Mucosa of stomach (tissue), 1 donor: ENCODE data around the gene MEF2D.
A peak's percentile ranks its signal among the peaks of the same experiment; 100 is the strongest.

Experiments used
- H3K27me3 ChIP-seq: one replicate; pipeline ENCODE4 v1.7.0; 2013; ENCODE audit warnings: mild to moderate bottlenecking, low read length; ENCODE audit not compliant: control insufficient read depth, insufficient read depth
- H3K36me3 ChIP-seq: one replicate; pipeline ENCODE4 v1.7.0; 2013; ENCODE audit warnings: low read length; ENCODE audit not compliant: control insufficient read depth, insufficient read depth
- H3K4me1 ChIP-seq: one replicate; pipeline ENCODE4 v1.7.0; 2013; ENCODE audit warnings: mild to moderate bottlenecking, low read length; ENCODE audit not compliant: control insufficient read depth, insufficient read depth
- H3K4me3 ChIP-seq: one replicate; pipeline ENCODE4 v1.7.0; 2013; ENCODE audit warnings: low read length
- H3K9ac ChIP-seq: one replicate; pipeline ENCODE4 v1.7.0; 2013; ENCODE audit warnings: mild to moderate bottlenecking, low read length, moderate library complexity
- H3K9me3 ChIP-seq: one replicate; pipeline ENCODE4 v1.7.0; 2013; ENCODE audit warnings: mild to moderate bottlenecking, low read length, moderate library complexity; ENCODE audit not compliant: control insufficient read depth
- donor health status: Pancreatic carcinoma.

The MEF2D gene

GRCh38 chr1:156497743-156498431 lies 2.7 kb downstream of the MEF2D start:
- peaks cover 78% of the 10 kb centered on the region for H3K4me1 ChIP-seq
- H3K9ac ChIP-seq = peak overlapping the region; percentile 100

GRCh38 chr1:156497078-156497742 lies 3.4 kb downstream of the MEF2D start:
- Histone ChIP-seq H3K9me3 (no peaks in the 10 kb centered on the region), H3K36me3 (peaks cover 5% of the 10 kb centered on the region), H3K4me1 (peaks cover 78% of the 10 kb centered on the region), H3K9ac (peak overlapping the region; percentile 2), H3K4me3 (no peak overlapping the region), H3K27me3 (no peaks in the 10 kb centered on the region)

More at GRCh38 chr1:156497743-156498431, 2.7 kb downstream of the MEF2D start:
- H3K36me3 ChIP-seq = peaks cover 5% of the 10 kb centered on the region
- H3K4me3 ChIP-seq = peak overlapping the region; percentile 81
- H3K9me3 ChIP-seq = no peaks in the 10 kb centered on the region
- no peaks in the 10 kb centered on the region for H3K27me3 ChIP-seq

GRCh38 chr1:156496211-156496761 lies 4.3 kb downstream of the MEF2D start:
- H3K4me3 ChIP-seq = no peak overlapping the region
- H3K4me1 ChIP-seq = peaks cover 79% of the 10 kb centered on the region
- H3K27me3 ChIP-seq = no peaks in the 10 kb centered on the region
- no peak overlapping the region for H3K9ac ChIP-seq
- H3K36me3 ChIP-seq = peaks cover 8% of the 10 kb centered on the region
- H3K9me3 ChIP-seq = no peaks in the 10 kb centered on the region

GRCh38 chr1:156495401-156496140 lies 5.0 kb downstream of the MEF2D start:
- H3K9me3 ChIP-seq = no peaks in the 10 kb centered on the region
- peaks cover 87% of the 10 kb centered on the region for H3K4me1 ChIP-seq
- H3K27me3 ChIP-seq = no peaks in the 10 kb centered on the region
- no peak overlapping the region for H3K4me3 ChIP-seq
- H3K9ac ChIP-seq = no peak overlapping the region
- H3K36me3 ChIP-seq = peaks cover 9% of the 10 kb centered on the region

GRCh38 chr1:156494309-156494895 lies 6.2 kb downstream of the MEF2D start:
- Histone ChIP-seq H3K4me1 (peaks cover 98% of the 10 kb centered on the region), H3K9me3 (no peaks in the 10 kb centered on the region), H3K36me3 (peaks cover 9% of the 10 kb centered on the region), H3K27me3 (no peaks in the 10 kb centered on the region), H3K4me3 (no peak overlapping the region), H3K9ac (no peak overlapping the region)

GRCh38 chr1:156493742-156494141 lies 6.8 kb downstream of the MEF2D start:
- Histone ChIP-seq H3K9me3 (no peaks in the 10 kb centered on the region), H3K9ac (no peak overlapping the region)

GRCh38 chr1:156493154-156493631 lies 7.4 kb downstream of the MEF2D start:
- no peaks in the 10 kb centered on the region for H3K9me3 ChIP-seq
- H3K4me1 ChIP-seq = peaks cover 99% of the 10 kb centered on the region
- H3K36me3 ChIP-seq = peaks cover 9% of the 10 kb centered on the region
- no peaks in the 10 kb centered on the region for H3K27me3 ChIP-seq
- no peak overlapping the region for H3K4me3 ChIP-seq
- peak overlapping the region; percentile 2 for H3K9ac ChIP-seq

More at GRCh38 chr1:156493742-156494141, 6.8 kb downstream of the MEF2D start:
- Histone ChIP-seq H3K4me3 (no peak overlapping the region), H3K27me3 (no peaks in the 10 kb centered on the region), H3K36me3 (peaks cover 9% of the 10 kb centered on the region), H3K4me1 (peaks cover 99% of the 10 kb centered on the region)

GRCh38 chr1:156492591-156493080 lies 7.9 kb downstream of the MEF2D start:
- Histone ChIP-seq H3K4me3 (no peak overlapping the region), H3K4me1 (peaks cover 99% of the 10 kb centered on the region), H3K9me3 (no peaks in the 10 kb centered on the region), H3K36me3 (peaks cover 9% of the 10 kb centered on the region), H3K27me3 (no peaks in the 10 kb centered on the region), H3K9ac (peak overlapping the region; percentile 2)

- no peak overlapping the region for H3K4me3 ChIP-seq
- no peak overlapping the region for H3K9ac ChIP-seq
- no peaks in the 10 kb centered on the region for H3K27me3 ChIP-seq
- peaks cover 96% of the 10 kb centered on the region for H3K4me1 ChIP-seq
- peaks cover 9% of the 10 kb centered on the region for H3K36me3 ChIP-seq
- H3K9me3 ChIP-seq = no peaks in the 10 kb centered on the region
Observed at GRCh38 chr1:156492013-156492590, 8.5 kb downstream of the MEF2D start.

- Histone ChIP-seq H3K4me1 (peaks cover 88% of the 10 kb centered on the region), H3K4me3 (no peak overlapping the region), H3K9me3 (no peaks in the 10 kb centered on the region), H3K27me3 (no peaks in the 10 kb centered on the region), H3K9ac (no peak overlapping the region), H3K36me3 (peaks cover 9% of the 10 kb centered on the region)
Observed at GRCh38 chr1:156491151-156491949, 9.2 kb downstream of the MEF2D start.
